Small intestine (tissue), 7 donors: Measurements from ENCODE around the gene ZNF639. TPM values are rescaled to one million over a fixed set of nuclear protein-coding genes. Genes with fewer than 3 reads are reported as not detected.
A peak's percentile ranks its signal among the peaks of the same experiment; 100 is the strongest.

Experiments used
- DNase-seq, 2 donors: peaks; one replicate each; pipeline versions ENCODE4 v3.0.0 to v3.0.0-alpha.2; 2013
- FAIRE-seq: peaks from 2 replicates; lab custom pipeline; 2012; peaks lifted over from hg19 to GRCh38; lab: Jason Lieb, UNC
- H3K27ac ChIP-seq, 3 donors: one replicate each; pipeline ENCODE4 v1.5.1; 2013; ENCODE audit warnings: low read length in 2 of 3, mild to moderate bottlenecking in 2 of 3, control low read depth in 1 of 3, inconsistent platforms in 1 of 3, low read depth in 1 of 3, moderate library complexity in 1 of 3
- H3K27me3 ChIP-seq, 3 donors: one replicate each; pipeline ENCODE4 v1.6.1; 2013; ENCODE audit warnings: low read length in 3 of 3, inconsistent platforms in 1 of 3; ENCODE audit not compliant: control insufficient read depth in 3 of 3, insufficient read depth in 3 of 3
- H3K36me3 ChIP-seq, 3 donors: one replicate each; pipeline ENCODE4 v1.6.1; 2013; ENCODE audit warnings: low read length in 3 of 3, inconsistent platforms in 1 of 3, low read depth in 1 of 3, mild to moderate bottlenecking in 1 of 3, moderate library complexity in 1 of 3; ENCODE audit not compliant: control insufficient read depth in 3 of 3, insufficient read depth in 2 of 3
- H3K4me1 ChIP-seq, 3 donors: one replicate each; pipeline ENCODE4 v1.6.1; 2013; ENCODE audit warnings: low read length in 2 of 3, inconsistent platforms in 1 of 3, low read depth in 1 of 3, mild to moderate bottlenecking in 1 of 3, moderate library complexity in 1 of 3; ENCODE audit not compliant: control insufficient read depth in 3 of 3, insufficient read depth in 2 of 3
- H3K4me3 ChIP-seq, 3 donors: one replicate each; pipeline ENCODE4 v1.5.1; 2013; ENCODE audit warnings: low read length in 3 of 3, control low read depth in 1 of 3, inconsistent platforms in 1 of 3, low read depth in 1 of 3, mild to moderate bottlenecking in 1 of 3, moderate library complexity in 1 of 3
- H3K9me3 ChIP-seq, 2 donors: one replicate each; pipeline ENCODE4 v1.6.1; 2013; ENCODE audit warnings: low read depth in 1 of 2, low read length in 1 of 2; ENCODE audit not compliant: control insufficient read depth in 2 of 2, insufficient read depth in 1 of 2
- WGBS, 3 donors: extraction: QIAGEN DNeasy Blood & Tissue Kit; methylation state at CpG; one replicate each; pipeline ENCODE4 v1.1.7; 2013; 5-methylcytosine and 5-hydroxymethylcytosine counted together
- polyA plus RNA-seq, 4 donors: library from polyadenylated mRNA; stranded (reverse) in 3 of 4; unstranded in 1 of 4; fragments of 200-250 nt in 3 of 4; fragments of 120-200 nt in 1 of 4; gene quantifications; one replicate each; pipeline versions ENCODE4 v1.2.1 to v1.2.3, GENCODE V29; 2013
- donor health status: healthy with polysubstance abuse.
- donor health status: control.
- donor health status: control.
- donor health status: Bipolar disorder and iron deficiency.
- donor health status: healthy.

The ZNF639 gene
- polyA plus RNA-seq, 4 donors, result 14.3 to 40.9 (median 17.7) TPM

GRCh38 chr3:179281825-179282224, 41.0 kb upstream of the ZNF639 start:
- Histone ChIP-seq H3K9me3 (no peaks in the 10 kb centered on the region), H3K27ac (no peak overlapping the region), H3K36me3 (no peaks in the 10 kb centered on the region), H3K4me1 (no peaks in the 10 kb centered on the region), H3K4me3 (no peak overlapping the region), H3K27me3 (peaks cover 0 to 2% (median 0%) of the 10 kb centered on the region in 3 donors)
- WGBS, 3 donors, result 83 to 88% (median 86%) methylated on average over 2 to 3 of the region's 3 CpGs
- FAIRE-seq (no peak), DNase-seq (no peak)

GRCh38 chr3:179286331-179286730, 36.5 kb upstream of the ZNF639 start:
- FAIRE-seq (no peak), DNase-seq (no peak)
- 81 to 84% (median 82%) methylated on average over 6 of the region's 6 CpGs for WGBS, 3 donors
- no peak overlapping the region for H3K27ac ChIP-seq
- no peaks in the 10 kb centered on the region for H3K36me3 ChIP-seq
- no peak overlapping the region for H3K4me3 ChIP-seq
- no peaks in the 10 kb centered on the region for H3K9me3 ChIP-seq
- no peaks in the 10 kb centered on the region for H3K4me1 ChIP-seq
- no peaks in the 10 kb centered on the region for H3K27me3 ChIP-seq

- 55 to 75% (median 70%) methylated on average over 3 to 4 of the region's 4 CpGs for WGBS, 3 donors
- Histone ChIP-seq H3K27me3 (no peaks in the 10 kb centered on the region), H3K36me3 (no peaks in the 10 kb centered on the region), H3K27ac (no peak overlapping the region), H3K9me3 (no peaks in the 10 kb centered on the region), H3K4me3 (no peak overlapping the region), H3K4me1 (no peaks in the 10 kb centered on the region)
- DNase-seq, result no peak
- FAIRE-seq, result no peak
Measured at GRCh38 chr3:179288845-179289244, 34.0 kb upstream of the ZNF639 start.

- WGBS, 3 donors, result 55 to 63% (median 60%) methylated on average over 3 of the region's 3 CpGs
Measured at GRCh38 chr3:179289295-179289694, 33.5 kb upstream of the ZNF639 start.

GRCh38 chr3:179292450-179292849, 30.4 kb upstream of the ZNF639 start:
- DNase-seq (peak in 1 of 2 donors; percentile 5), FAIRE-seq (no peak)
- Histone ChIP-seq H3K9me3 (no peaks in the 10 kb centered on the region), H3K4me1 (no peaks in the 10 kb centered on the region), H3K4me3 (no peak overlapping the region), H3K27me3 (peaks cover 0 to 2% (median 0%) of the 10 kb centered on the region in 3 donors), H3K27ac (no peak overlapping the region), H3K36me3 (no peaks in the 10 kb centered on the region)
- 20 to 61% (median 40%) methylated on average over 2 of the region's 2 CpGs for WGBS, 3 donors

More at GRCh38 chr3:179289295-179289694, 33.5 kb upstream of the ZNF639 start:
- FAIRE-seq (no peak), DNase-seq (no peak)
- Histone ChIP-seq H3K4me1 (no peaks in the 10 kb centered on the region), H3K27me3 (no peaks in the 10 kb centered on the region), H3K9me3 (no peaks in the 10 kb centered on the region), H3K36me3 (no peaks in the 10 kb centered on the region), H3K4me3 (no peak overlapping the region), H3K27ac (no peak overlapping the region)

- Histone ChIP-seq H3K4me3 (no peak overlapping the region), H3K36me3 (no peaks in the 10 kb centered on the region), H3K27me3 (peaks cover 0 to 2% (median 0%) of the 10 kb centered on the region in 3 donors), H3K9me3 (no peaks in the 10 kb centered on the region), H3K4me1 (no peaks in the 10 kb centered on the region), H3K27ac (no peak overlapping the region)
- FAIRE-seq, result no peak
- WGBS, 3 donors, result 63 to 70% (median 65%) methylated on average over 5 of the region's 5 CpGs
- DNase-seq, result no peak
Measured at GRCh38 chr3:179297971-179298725, 24.7 kb upstream of the ZNF639 start.

- no peak overlapping the region for H3K4me3 ChIP-seq
- H3K36me3 ChIP-seq, result no peaks in the 10 kb centered on the region
- DNase-seq (no peak), FAIRE-seq (no peak)
- H3K9me3 ChIP-seq, result no peaks in the 10 kb centered on the region
- H3K27ac ChIP-seq, result no peak overlapping the region
- H3K4me1 ChIP-seq, result no peaks in the 10 kb centered on the region
- WGBS, 3 donors, result 86 to 94% (median 89%) methylated on average over 2 of the region's 2 CpGs
- peaks cover 0 to 2% (median 0%) of the 10 kb centered on the region in 3 donors for H3K27me3 ChIP-seq
Measured at GRCh38 chr3:179299316-179299715, 23.5 kb upstream of the ZNF639 start.

- peaks cover 0 to 2% (median 0%) of the 10 kb centered on the region in 3 donors for H3K27me3 ChIP-seq
- no peak for FAIRE-seq
- WGBS, 3 donors, result 78 to 81% (median 80%) methylated on average over 5 of the region's 5 CpGs
- H3K9me3 ChIP-seq, result no peaks in the 10 kb centered on the region
- no peak overlapping the region for H3K4me3 ChIP-seq
- DNase-seq, result no peak
- no peaks in the 10 kb centered on the region for H3K4me1 ChIP-seq
- H3K36me3 ChIP-seq, result no peaks in the 10 kb centered on the region
- H3K27ac ChIP-seq, result no peak overlapping the region
Measured at GRCh38 chr3:179299999-179300613, 22.7 kb upstream of the ZNF639 start.
